ENCODE data around the gene THY1. TPM values are rescaled to one million over a fixed set of nuclear protein-coding genes. Genes with fewer than 3 reads are reported as not detected.

Gene THY1
- total RNA-seq, 1 donor from 2014 or later, result 49.2 TPM

GRCh38 chr11:119419246-119419645 lies 3.7 kb downstream of the THY1 start:
- DNase-seq (ENCODE audit: low spot score), result no peak
- Histone ChIP-seq H3K79me2 (ENCODE audit: low read depth) (peaks cover 29% of the 10 kb centered on the region), H3F3A (ENCODE audit: low read depth) (peaks cover 9% of the 10 kb centered on the region), H3K4me2 (no peak overlapping the region), H3K4me3 (no peak overlapping the region), H3K9ac (no peak overlapping the region), H4K20me1 (ENCODE audit: low read depth) (peaks cover 26% of the 10 kb centered on the region), H3K9me3 (ENCODE audit: low read depth) (no peaks in the 10 kb centered on the region), H3K27me3 (no peaks in the 10 kb centered on the region), H2AFZ (replicated peaks) (no peak overlapping the region), H3K27ac (no peak overlapping the region), H3K36me3 (no peaks in the 10 kb centered on the region), H3K4me1 (peaks cover 16% of the 10 kb centered on the region)
- Mint-ChIP-seq H3K36me3 (peaks cover 17% of the 10 kb centered on the region), H3K4me1 (peaks cover 29% of the 10 kb centered on the region), H3K4me3 (no peak overlapping the region), H3K9me3 (no peaks in the 10 kb centered on the region), H3K27me3 (ENCODE audit: insufficient read depth, low read depth) (peaks cover 6% of the 10 kb centered on the region), H3K27ac (no peak overlapping the region)
- TF ChIP-seq EZH2phosphoT487 (IDR thresholded peaks at IDR 0.05) (no peak), CTCF (IDR thresholded peaks at IDR 0.05) (no peak)

- Histone ChIP-seq H4K20me1 (ENCODE audit: low read depth) (peaks cover 26% of the 10 kb centered on the region), H3F3A (ENCODE audit: low read depth) (peaks cover 9% of the 10 kb centered on the region), H3K4me2 (no peak overlapping the region), H3K9ac (no peak overlapping the region), H3K36me3 (no peaks in the 10 kb centered on the region), H2AFZ (replicated peaks) (no peak overlapping the region), H3K9me3 (ENCODE audit: low read depth) (no peaks in the 10 kb centered on the region), H3K27me3 (no peaks in the 10 kb centered on the region), H3K4me3 (no peak overlapping the region), H3K27ac (no peak overlapping the region), H3K4me1 (peaks cover 14% of the 10 kb centered on the region), H3K79me2 (ENCODE audit: low read depth) (peaks cover 29% of the 10 kb centered on the region)
- TF ChIP-seq EZH2phosphoT487 (IDR thresholded peaks at IDR 0.05), result no peak
- no peak for TF ChIP-seq CTCF (IDR thresholded peaks at IDR 0.05)
- TF ChIP-seq EZH2 (IDR thresholded peaks at IDR 0.05), result no peak
- no peak overlapping the region for H3K27ac Mint-ChIP-seq
- H3K9me3 Mint-ChIP-seq, result no peaks in the 10 kb centered on the region
- H3K27me3 Mint-ChIP-seq (ENCODE audit: insufficient read depth, low read depth), result peaks cover 3% of the 10 kb centered on the region
- DNase-seq (ENCODE audit: low spot score), result no peak
- H3K4me3 Mint-ChIP-seq, result no peak overlapping the region
- H3K4me1 Mint-ChIP-seq, result peaks cover 24% of the 10 kb centered on the region
- peaks cover 17% of the 10 kb centered on the region for H3K36me3 Mint-ChIP-seq
Observed at GRCh38 chr11:119418759-119419158, 4.2 kb downstream of the THY1 start.

- Histone ChIP-seq H3K36me3 (no peaks in the 10 kb centered on the region), H2AFZ (replicated peaks) (no peak overlapping the region), H3K27me3 (no peaks in the 10 kb centered on the region), H3K9me3 (ENCODE audit: low read depth) (no peaks in the 10 kb centered on the region), H3F3A (ENCODE audit: low read depth) (peaks cover 9% of the 10 kb centered on the region), H3K4me1 (peaks cover 9% of the 10 kb centered on the region), H3K4me3 (no peak overlapping the region), H4K20me1 (ENCODE audit: low read depth) (peaks cover 26% of the 10 kb centered on the region), H3K79me2 (ENCODE audit: low read depth) (peaks cover 29% of the 10 kb centered on the region), H3K9ac (no peak overlapping the region), H3K4me2 (no peak overlapping the region), H3K27ac (no peak overlapping the region)
- TF ChIP-seq EZH2 (IDR thresholded peaks at IDR 0.05) (no peak), EZH2phosphoT487 (IDR thresholded peaks at IDR 0.05) (no peak), CTCF (IDR thresholded peaks at IDR 0.05) (no peak)
- Mint-ChIP-seq H3K9me3 (no peaks in the 10 kb centered on the region), H3K36me3 (peaks cover 17% of the 10 kb centered on the region), H3K27ac (no peak overlapping the region), H3K4me1 (peaks cover 20% of the 10 kb centered on the region), H3K4me3 (no peak overlapping the region), H3K27me3 (ENCODE audit: insufficient read depth, low read depth) (peaks cover 2% of the 10 kb centered on the region)
- DNase-seq (ENCODE audit: low spot score), result no peak
Observed at GRCh38 chr11:119417726-119418540, 5.0 kb downstream of the THY1 start.

Data from neural progenitor cell (in vitro differentiated cells).